ENCODE results near the gene SFMBT1. TPM values are rescaled to one million over a fixed set of nuclear protein-coding genes. Genes with fewer than 3 reads are reported as not detected.

SFMBT1 gene
- total RNA-seq, 1 experiment from 2014 or later = 14.3 TPM

- no peaks in the 10 kb centered on the region for H3K9me3 ChIP-seq (ENCODE audit: insufficient read depth, low read depth)
- no TSS peak for BruUV-seq (replicated peaks)
- intact Hi-C loops (cut with micrococcal nuclease; ENCODE audit: unreplicated experiment) = no loop called here
- no peak for TF ChIP-seq CTCF (conservative IDR thresholded peaks at IDR 0.05)
- TF ChIP-seq EZH2 (IDR thresholded peaks at IDR 0.05; ENCODE audit: low read depth) = no peak
- POLR2A ChIA-PET (ENCODE audit: unreplicated experiment) = no interaction called here
- CTCF ChIA-PET = interaction anchor here (0.6 kb wide), 1 partner anchor 15 kb away, joined by 10 read pairs; no protein-coding TSS in a partner anchor
- no peaks in the 10 kb centered on the region for H4K20me1 ChIP-seq (ENCODE audit: insufficient read depth)
- no peak overlapping the region for H2AFZ ChIP-seq
- no peak for DNase-seq
- no peaks in the 10 kb centered on the region for H3K36me3 ChIP-seq (ENCODE audit: low read depth)
- H3K79me2 ChIP-seq (ENCODE audit: low read depth) = no peaks in the 10 kb centered on the region; the same call in 1 of the 2 replicates
- H3K27me3 ChIP-seq (ENCODE audit: insufficient read depth, low read depth) = no peaks in the 10 kb centered on the region
- H3K4me1 ChIP-seq (replicated peaks; ENCODE audit: insufficient read depth) = 0 out of 2 replicates have a peak, but pooled peaks cover 1% of the 10 kb centered on the region
- H3F3A ChIP-seq (ENCODE audit: insufficient read depth, low read depth) = no peaks in the 10 kb centered on the region
- H3K27ac ChIP-seq = no peak overlapping the region
- no peak overlapping the region for H3K4me2 ChIP-seq
- H3K9me2 ChIP-seq (ENCODE audit: insufficient read depth) = no peaks in the 10 kb centered on the region
- no peak overlapping the region for H3K4me3 ChIP-seq
These were observed 153.1 kb downstream of the SFMBT1 start for GRCh38 chr3:52892625-52893311.

DNA sequence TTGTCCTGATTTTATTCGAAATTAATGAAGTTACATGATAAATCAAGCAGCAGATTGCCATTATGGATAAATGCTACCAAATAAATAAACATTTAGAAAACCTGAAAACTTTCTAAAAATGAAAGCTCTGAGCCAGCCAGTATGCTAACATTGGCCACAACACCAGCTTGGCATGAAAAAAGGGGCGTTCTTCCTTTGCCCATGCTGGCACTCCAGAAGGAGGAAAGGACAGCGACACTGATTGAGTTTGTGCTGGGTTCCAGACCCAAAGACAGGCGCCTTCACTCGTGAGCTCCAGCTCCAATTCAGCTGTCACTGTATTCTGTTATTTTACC lies 153.6 kb downstream of the SFMBT1 start:
- no peak for DNase-seq
- Histone ChIP-seq H3K9me3 (ENCODE audit: insufficient read depth, low read depth) (no peaks in the 10 kb centered on the region), H3K27me3 (ENCODE audit: insufficient read depth, low read depth) (no peaks in the 10 kb centered on the region), H3K36me3 (ENCODE audit: low read depth) (no peaks in the 10 kb centered on the region), H3K9me2 (ENCODE audit: insufficient read depth) (no peaks in the 10 kb centered on the region), H4K20me1 (ENCODE audit: insufficient read depth) (no peaks in the 10 kb centered on the region), H3K4me3 (no peak overlapping the region), H3F3A (ENCODE audit: insufficient read depth, low read depth) (no peaks in the 10 kb centered on the region), H3K4me1 (replicated peaks; ENCODE audit: insufficient read depth) (no peaks in the 10 kb centered on the region), H3K27ac (no peak overlapping the region), H2AFZ (no peak overlapping the region), H3K4me2 (no peak overlapping the region), H3K79me2 (ENCODE audit: low read depth) (no peaks in the 10 kb centered on the region; the same call in 1 of the 2 replicates)
- BruUV-seq (replicated peaks) = no TSS peak
- CTCF ChIA-PET = no interaction called here
- TF ChIP-seq EZH2 (IDR thresholded peaks at IDR 0.05; ENCODE audit: low read depth) = no peak
- no peak for TF ChIP-seq CTCF (conservative IDR thresholded peaks at IDR 0.05)
- POLR2A ChIA-PET (ENCODE audit: unreplicated experiment) = no interaction called here
- intact Hi-C loops (cut with micrococcal nuclease; ENCODE audit: unreplicated experiment) = no loop called here

DNA sequence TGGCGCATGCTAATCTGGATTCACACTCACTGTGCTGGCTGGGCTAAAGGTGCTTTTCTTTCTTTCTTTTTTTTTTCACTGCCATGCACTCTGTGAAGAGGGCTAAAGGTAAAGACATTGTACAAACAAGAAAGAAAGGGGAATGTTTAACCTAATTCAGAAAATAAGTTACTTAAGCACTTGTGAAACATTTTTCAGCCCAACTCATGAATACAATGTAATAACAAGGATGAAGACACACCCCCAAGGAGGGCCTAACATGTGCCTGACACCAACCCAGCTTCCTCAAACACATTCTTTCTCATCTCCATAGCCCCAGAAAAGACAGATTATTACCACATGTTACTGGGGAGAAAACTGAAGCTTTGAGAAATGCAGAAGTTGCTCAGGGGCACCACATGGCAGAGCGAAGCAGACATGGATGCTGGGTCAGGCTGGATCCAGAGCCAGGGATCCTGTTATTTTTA lies 154.2 kb downstream of the SFMBT1 start:
- ChIA-PET CTCF (no interaction called here), POLR2A (ENCODE audit: unreplicated experiment) (no interaction called here)
- H3K79me2 ChIP-seq (ENCODE audit: low read depth) = no peaks in the 10 kb centered on the region; the same call in 1 of the 2 replicates
- no peak overlapping the region for H3K27ac ChIP-seq
- no TSS peak for BruUV-seq (replicated peaks)
- H3F3A ChIP-seq (ENCODE audit: insufficient read depth, low read depth) = no peaks in the 10 kb centered on the region
- H3K27me3 ChIP-seq (ENCODE audit: insufficient read depth, low read depth) = no peaks in the 10 kb centered on the region
- H3K4me1 ChIP-seq (replicated peaks; ENCODE audit: insufficient read depth) = no peaks in the 10 kb centered on the region
- no peaks in the 10 kb centered on the region for H3K36me3 ChIP-seq (ENCODE audit: low read depth)
- no peak overlapping the region for H2AFZ ChIP-seq
- no peak for DNase-seq
- no peak overlapping the region for H3K4me3 ChIP-seq
- H3K9me2 ChIP-seq (ENCODE audit: insufficient read depth) = no peaks in the 10 kb centered on the region
- H3K4me2 ChIP-seq = no peak overlapping the region
- no peaks in the 10 kb centered on the region for H4K20me1 ChIP-seq (ENCODE audit: insufficient read depth)
- intact Hi-C loops (cut with micrococcal nuclease; ENCODE audit: unreplicated experiment) = no loop called here
- TF ChIP-seq CTCF (conservative IDR thresholded peaks at IDR 0.05) = no peak
- no peak for TF ChIP-seq EZH2 (IDR thresholded peaks at IDR 0.05; ENCODE audit: low read depth)
- H3K9me3 ChIP-seq (ENCODE audit: insufficient read depth, low read depth) = no peaks in the 10 kb centered on the region

Measured in PC-9 (cell line).